OCI-LY7 (cell line): ENCODE data around the gene MIEF1. TPM values are rescaled to one million over a fixed set of nuclear protein-coding genes. Genes with fewer than 3 reads are reported as not detected.

Experiments used
- BruUV-seq: library from RNA; stranded (reverse); fragments of 400-500 nt; replicated peaks from 2 replicates; lab custom pipeline; 2021; lab: Mats Ljungman, UMichigan
- CTCF ChIA-PET: fragments of 300-600 bp; sonication (Branson Sonifier 250); formaldehyde crosslinking; loops from one replicate; lab custom pipeline; 2022; ENCODE audit warnings: antibody characterized with exemption; ENCODE audit not compliant: unreplicated experiment; lab: Charles Lee
- POLR2A ChIA-PET: fragments of 300-600 bp; sonication (Branson Sonifier 250); formaldehyde crosslinking; loops from one replicate; lab custom pipeline; 2022; ENCODE audit warnings: antibody characterized with exemption; lab: Charles Lee
- DNase-seq: peaks from one replicate; pipeline ENCODE4 v3.0.0-alpha.2; 2015; ENCODE audit warnings: low spot score
- H2AFZ ChIP-seq: fragments of 200-600 bp; sonication (generic), shearing (Covaris generic); 2 replicates; pipeline ENCODE4 v1.6.1; 2014; ENCODE audit warnings: mild to moderate bottlenecking, antibody characterized with exemption, low read length, moderate library complexity
- H3K27ac ChIP-seq: fragments of 200-600 bp; sonication (generic); 2 replicates; pipeline ENCODE4 v1.5.1; 2014; ENCODE audit warnings: mixed run types, low read depth, mild to moderate bottlenecking, moderate library complexity, low read length, inconsistent platforms; ENCODE audit not compliant: poor library complexity, severe bottlenecking
- H3K36me3 ChIP-seq: fragments of 200-600 bp; sonication (generic); 2 replicates; pipeline ENCODE4 v1.6.1; 2014; ENCODE audit warnings: mild to moderate bottlenecking, antibody characterized with exemption, low read length, moderate library complexity, mixed read lengths; ENCODE audit not compliant: insufficient read depth
- H3K4me1 ChIP-seq: fragments of 200-600 bp; sonication (generic); 2 replicates; pipeline ENCODE4 v1.5.1; 2014; ENCODE audit warnings: mild to moderate bottlenecking, low read length; ENCODE audit not compliant: insufficient read depth, poor library complexity, severe bottlenecking
- H3K4me2 ChIP-seq: fragments of 200-600 bp; sonication (generic); 2 replicates; pipeline ENCODE4 v1.6.1; 2014; ENCODE audit warnings: mild to moderate bottlenecking, low read length
- H3K4me3 ChIP-seq: fragments of 200-600 bp; sonication (generic); 2 replicates; pipeline ENCODE4 v1.5.1; 2014; ENCODE audit warnings: mild to moderate bottlenecking, low read depth, low read length; ENCODE audit not compliant: poor library complexity, severe bottlenecking
- H3K79me2 ChIP-seq: fragments of 200-600 bp; sonication (generic); 2 replicates; pipeline ENCODE4 v1.6.1; 2016; ENCODE audit warnings: low read depth, mild to moderate bottlenecking, low read length, moderate library complexity, mixed read lengths; ENCODE audit not compliant: insufficient read depth
- H3K9me2 ChIP-seq: fragments of 200-600 bp; sonication (generic); 2 replicates; pipeline ENCODE4 v1.6.1; 2016; ENCODE audit warnings: mild to moderate bottlenecking, low read length, mixed read lengths; ENCODE audit not compliant: insufficient read depth
- H3K9me3 ChIP-seq: fragments of 200-600 bp; sonication (generic); 2 replicates; pipeline ENCODE4 v1.6.1; 2014; ENCODE audit warnings: mild to moderate bottlenecking, mixed run types, low read length, mixed read lengths
- H4K20me1 ChIP-seq: fragments of 200-600 bp; sonication (generic); 2 replicates; pipeline ENCODE4 v1.6.1; 2014; ENCODE audit warnings: mild to moderate bottlenecking, antibody characterized with exemption, low read length, moderate library complexity, mixed read lengths; ENCODE audit not compliant: insufficient read depth
- EZH2phosphoT487 ChIP-seq: fragments of 200-600 bp; sonication (generic); IDR thresholded peaks from 2 replicates; pipeline ENCODE4 v1.6.1; 2018; ENCODE audit warnings: low read depth, borderline replicate concordance, mild to moderate bottlenecking, mixed run types, antibody characterized with exemption, low read length, moderate library complexity, mixed read lengths
- intact Hi-C: fragments of 100-400 bp; cut with micrococcal nuclease; formaldehyde crosslinking; loops from one replicate; pipeline ENCODE4 v1.10.0; 2022; ENCODE audit not compliant: unreplicated experiment
- total RNA-seq, 2 experiments: library from RNA; depleted of rRNA in 1 of 2; stranded (reverse); fragments of >200 nt in 1 of 2; shearing (Covaris generic) in 1 of 2; gene quantifications; 2 replicates each; pipeline ENCODE4 v1.2.3, GENCODE V29; 2014 to 2022
- TF ChIP-seq, protein P1 (sequence below): fragments of 200-600 bp; sonication (generic); conservative IDR thresholded peaks from 2 replicates; pipeline ENCODE4 v1.5.1; 2014; ENCODE audit warnings: mild to moderate bottlenecking, antibody characterized with exemption, low read length, moderate library complexity, mixed read lengths

The MIEF1 gene
- total RNA-seq, 2 experiments from 2014 or later, result 32.5 to 55.0 TPM

- CTCF ChIA-PET, result no interaction called here
- no peak overlapping the region for H3K27ac ChIP-seq
- POLR2A ChIA-PET, result no interaction called here
- intact Hi-C loops, result loop anchor here (5.0 kb wide), 1 partner anchor 170 kb away; no protein-coding TSS in a partner anchor
- H3K4me3 ChIP-seq, result no peak overlapping the region
- H3K4me1 ChIP-seq, result peaks cover 22% of the 10 kb centered on the region
- H3K9me3 ChIP-seq, result no peaks in the 10 kb centered on the region
- DNase-seq, result no peak
- H3K36me3 ChIP-seq, result peaks cover 100% of the 10 kb centered on the region
- H4K20me1 ChIP-seq, result no peaks in the 10 kb centered on the region; the same call in 1 of the 2 replicates
- no peak for TF ChIP-seq EZH2phosphoT487
- TF ChIP-seq, protein P1, sequence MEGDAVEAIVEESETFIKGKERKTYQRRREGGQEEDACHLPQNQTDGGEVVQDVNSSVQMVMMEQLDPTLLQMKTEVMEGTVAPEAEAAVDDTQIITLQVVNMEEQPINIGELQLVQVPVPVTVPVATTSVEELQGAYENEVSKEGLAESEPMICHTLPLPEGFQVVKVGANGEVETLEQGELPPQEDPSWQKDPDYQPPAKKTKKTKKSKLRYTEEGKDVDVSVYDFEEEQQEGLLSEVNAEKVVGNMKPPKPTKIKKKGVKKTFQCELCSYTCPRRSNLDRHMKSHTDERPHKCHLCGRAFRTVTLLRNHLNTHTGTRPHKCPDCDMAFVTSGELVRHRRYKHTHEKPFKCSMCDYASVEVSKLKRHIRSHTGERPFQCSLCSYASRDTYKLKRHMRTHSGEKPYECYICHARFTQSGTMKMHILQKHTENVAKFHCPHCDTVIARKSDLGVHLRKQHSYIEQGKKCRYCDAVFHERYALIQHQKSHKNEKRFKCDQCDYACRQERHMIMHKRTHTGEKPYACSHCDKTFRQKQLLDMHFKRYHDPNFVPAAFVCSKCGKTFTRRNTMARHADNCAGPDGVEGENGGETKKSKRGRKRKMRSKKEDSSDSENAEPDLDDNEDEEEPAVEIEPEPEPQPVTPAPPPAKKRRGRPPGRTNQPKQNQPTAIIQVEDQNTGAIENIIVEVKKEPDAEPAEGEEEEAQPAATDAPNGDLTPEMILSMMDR, result no peak
- no peaks in the 10 kb centered on the region for H3K9me2 ChIP-seq
- BruUV-seq, result no TSS peak
- no peak overlapping the region for H2AFZ ChIP-seq
- no peak overlapping the region for H3K4me2 ChIP-seq
- peaks cover 44% of the 10 kb centered on the region; the same call in 1 of the 2 replicates for H3K79me2 ChIP-seq
These were observed 9.9 kb downstream of the MIEF1 start for GRCh38 chr22:39512026-39512425.

GRCh38 chr22:39513791-39514190 lies 11.7 kb downstream of the MIEF1 start:
- POLR2A ChIA-PET, result no interaction called here
- H3K4me3 ChIP-seq, result no peak overlapping the region
- peaks cover 98% of the 10 kb centered on the region for H3K36me3 ChIP-seq
- CTCF ChIA-PET, result no interaction called here
- no peak for DNase-seq
- no peak overlapping the region for H2AFZ ChIP-seq
- no TSS peak for BruUV-seq
- no peak overlapping the region for H3K27ac ChIP-seq
- no peaks in the 10 kb centered on the region for H3K9me2 ChIP-seq
- peaks cover 52% of the 10 kb centered on the region; the same call in 1 of the 2 replicates for H3K79me2 ChIP-seq
- intact Hi-C loops, result loop anchor here (5.0 kb wide), 1 partner anchor 171 kb away; no protein-coding TSS in a partner anchor
- H4K20me1 ChIP-seq, result no peaks in the 10 kb centered on the region; the same call in 1 of the 2 replicates
- TF ChIP-seq, protein P1, result no peak
- TF ChIP-seq EZH2phosphoT487, result no peak
- no peaks in the 10 kb centered on the region for H3K9me3 ChIP-seq
- peaks cover 33% of the 10 kb centered on the region for H3K4me1 ChIP-seq
- H3K4me2 ChIP-seq, result no peak overlapping the region

DNA sequence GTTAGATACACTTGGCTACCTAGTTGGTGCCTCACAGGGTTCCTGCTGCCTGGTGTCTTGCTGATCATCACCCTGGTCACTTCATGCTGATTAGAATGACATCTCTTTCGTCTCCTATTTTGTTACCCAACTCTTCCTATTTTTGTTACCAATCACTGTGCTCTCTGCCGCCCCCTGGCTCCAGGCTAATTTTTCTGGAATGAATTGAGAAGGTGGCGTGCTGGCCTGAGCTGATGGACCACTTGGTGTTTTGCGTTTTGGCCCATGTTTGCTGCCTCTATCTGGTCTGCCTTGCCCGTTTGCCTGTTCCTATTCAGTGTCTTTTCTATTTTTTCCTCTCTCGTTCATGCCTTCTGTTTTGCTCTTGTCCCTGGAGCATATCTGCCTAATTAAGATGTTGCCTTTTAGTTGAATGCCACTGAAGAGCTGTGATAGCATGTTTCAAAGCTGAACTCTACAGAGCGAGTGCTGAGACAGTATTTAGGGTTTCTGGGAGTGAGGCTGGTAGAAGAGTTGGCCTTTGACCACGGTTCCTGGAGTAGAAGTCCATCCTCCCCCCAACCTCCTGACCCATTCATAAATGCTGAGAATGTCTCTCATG lies 12.4 kb downstream of the MIEF1 start:
- TSS peak; percentile 29 for BruUV-seq
- peaks cover 91% of the 10 kb centered on the region for H3K36me3 ChIP-seq
- CTCF ChIA-PET, result interaction anchor here (0.7 kb wide), 1 partner anchor 12 kb away, joined by 5 read pairs; the partner anchor contains the start of gene MIEF1

More for the DNA sequence above, 12.4 kb downstream of the MIEF1 start:
- DNase-seq, result peak; percentile 40
- POLR2A ChIA-PET, result interaction anchor here (0.6 to 1.5 kb wide), 2 partner anchors 10 to 72 kb away, joined by 3 to 6 read pairs; no protein-coding TSS in a partner anchor
- H3K4me3 ChIP-seq, result no peak overlapping the region
- no peaks in the 10 kb centered on the region; the same call in 1 of the 2 replicates for H4K20me1 ChIP-seq
- peaks cover 39% of the 10 kb centered on the region for H3K4me1 ChIP-seq
- TF ChIP-seq, protein P1, result peak; percentile 91
- TF ChIP-seq EZH2phosphoT487, result no peak
- no peaks in the 10 kb centered on the region for H3K9me2 ChIP-seq
- no peak overlapping the region for H3K4me2 ChIP-seq
- intact Hi-C loops, result loop anchor here (5.0 kb wide), 1 partner anchor 172 kb away; no protein-coding TSS in a partner anchor
- peaks cover 56% of the 10 kb centered on the region; the same call in 1 of the 2 replicates for H3K79me2 ChIP-seq
- H3K9me3 ChIP-seq, result no peaks in the 10 kb centered on the region
- H2AFZ ChIP-seq, result no peak overlapping the region
- H3K27ac ChIP-seq, result no peak overlapping the region
